ENCODE data around the gene LUZP2. TPM values are rescaled to one million over a fixed set of nuclear protein-coding genes. Genes with fewer than 3 reads are reported as not detected.

LUZP2 gene
- total RNA-seq, 1 experiment from 2014 or later, result 3.8 TPM

DNA sequence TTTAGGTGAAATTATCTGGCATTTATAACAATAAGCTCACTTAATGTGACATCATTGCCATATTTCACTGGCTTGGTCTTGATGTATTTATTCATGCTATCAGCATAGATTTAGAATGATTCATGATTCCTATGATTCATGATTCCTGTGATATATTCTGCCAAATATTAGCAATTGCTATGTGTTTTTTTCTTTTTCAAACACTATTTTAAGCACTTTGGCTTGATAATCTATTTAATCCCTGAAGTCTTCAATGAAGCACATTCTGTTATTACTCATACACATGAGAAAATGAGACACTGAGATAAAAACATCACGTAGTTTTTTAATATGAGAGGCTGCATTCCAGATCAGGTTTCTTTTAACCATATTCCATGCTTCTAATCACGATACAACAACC, 78.5 kb downstream of the LUZP2 start (continued):
- TF ChIP-seq, protein P1, sequence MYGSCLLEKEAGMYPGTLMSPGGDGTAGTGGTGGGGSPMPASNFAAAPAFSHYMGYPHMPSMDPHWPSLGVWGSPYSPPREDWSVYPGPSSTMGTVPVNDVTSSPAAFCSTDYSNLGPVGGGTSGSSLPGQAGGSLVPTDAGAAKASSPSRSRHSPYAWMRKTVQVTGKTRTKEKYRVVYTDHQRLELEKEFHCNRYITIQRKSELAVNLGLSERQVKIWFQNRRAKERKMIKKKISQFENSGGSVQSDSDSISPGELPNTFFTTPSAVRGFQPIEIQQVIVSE (CRISPR knock-in tag; IDR thresholded peaks at IDR 0.05; ENCODE audit: borderline replicate concordance), result no peak
- TF ChIP-seq OVOL2 (CRISPR knock-in tag; IDR thresholded peaks at IDR 0.05; ENCODE audit: borderline replicate concordance), result no peak

DNA sequence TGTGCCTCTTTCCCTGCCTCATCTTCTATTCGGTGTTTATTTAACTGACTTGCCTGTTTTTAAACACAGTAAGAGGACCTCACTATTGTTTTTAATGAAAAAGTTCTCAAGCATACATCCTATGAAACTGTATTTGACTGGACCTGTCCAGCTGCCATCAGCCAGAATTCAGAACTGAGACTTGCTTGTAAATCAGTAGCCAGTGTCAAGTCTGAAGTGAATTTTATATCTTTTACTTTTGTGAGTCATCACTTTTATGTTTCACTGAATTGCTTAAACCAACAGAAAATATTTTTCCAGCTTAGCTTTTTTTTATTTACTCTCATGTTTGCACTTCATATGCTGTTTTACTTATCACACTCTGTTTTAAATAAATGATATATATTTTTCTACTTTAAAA, 88.3 kb downstream of the LUZP2 start:
- CTCF ChIA-PET, result no interaction called here
- ATAC-seq (no peak), DNase-seq (ENCODE audit: low spot score) (no peak)
- no peaks in the 10 kb centered on the region for H3K27me3 Mint-ChIP-seq (ENCODE audit: low read depth)
- H3K36me3 Mint-ChIP-seq, result no peaks in the 10 kb centered on the region
- H3K27ac Mint-ChIP-seq, result no peak overlapping the region
- H3K4me3 Mint-ChIP-seq, result no peak overlapping the region
- POLR2A ChIA-PET, result no interaction called here
- H3K4me1 Mint-ChIP-seq, result no peaks in the 10 kb centered on the region
- TF ChIP-seq, protein P2, sequence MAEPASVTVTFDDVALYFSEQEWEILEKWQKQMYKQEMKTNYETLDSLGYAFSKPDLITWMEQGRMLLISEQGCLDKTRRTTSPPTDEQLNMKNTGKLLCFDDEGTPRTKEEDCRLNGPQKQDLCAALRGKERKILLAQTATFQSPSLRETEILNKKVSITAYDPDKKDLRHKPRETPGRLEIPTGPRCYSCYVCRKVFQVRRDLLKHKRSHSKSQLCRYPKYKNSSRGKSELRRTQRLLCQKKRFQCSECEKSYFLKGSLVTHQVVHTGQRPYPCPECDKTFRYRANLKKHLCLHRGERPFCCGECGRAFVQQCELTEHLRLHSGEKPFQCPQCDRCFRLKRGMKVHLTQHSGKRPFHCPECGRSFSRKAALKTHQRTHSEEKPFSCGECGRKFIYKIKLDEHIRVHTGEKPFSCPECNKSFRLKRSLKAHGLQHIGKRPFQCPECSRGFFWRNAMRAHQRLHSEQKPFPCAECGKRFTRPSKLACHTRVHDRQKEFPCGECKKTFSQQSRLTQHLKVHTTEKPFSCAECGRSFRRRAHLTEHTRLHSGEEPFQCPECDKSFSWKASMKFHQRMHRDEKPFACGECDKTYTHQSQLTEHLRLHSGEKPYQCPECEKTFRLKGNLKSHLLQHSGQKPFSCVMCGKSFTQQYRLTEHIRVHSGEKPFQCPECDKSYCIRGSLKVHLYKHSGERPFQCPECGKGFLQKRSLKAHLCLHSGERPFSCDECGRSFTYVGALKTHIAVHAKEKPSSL (CRISPR knock-in tag; conservative IDR thresholded peaks at IDR 0.05), result no peak
- TF ChIP-seq GABPB1 (CRISPR knock-in tag; IDR thresholded peaks at IDR 0.05) (no peak), OVOL2 (CRISPR knock-in tag; IDR thresholded peaks at IDR 0.05; ENCODE audit: borderline replicate concordance) (no peak), ZNF121 (CRISPR knock-in tag; IDR thresholded peaks at IDR 0.05) (no peak), SP1 (CRISPR knock-in tag; conservative IDR thresholded peaks at IDR 0.05) (no peak), IRF2 (CRISPR knock-in tag; IDR thresholded peaks at IDR 0.05; ENCODE audit: borderline replicate concordance, low read depth) (no peak), NR3C1 (CRISPR knock-in tag; conservative IDR thresholded peaks at IDR 0.05; ENCODE audit: low read depth) (no peak), TEAD1 (CRISPR knock-in tag; IDR thresholded peaks at IDR 0.05) (no peak), JUN (CRISPR knock-in tag; IDR thresholded peaks at IDR 0.05) (no peak), CREM (CRISPR knock-in tag; IDR thresholded peaks at IDR 0.05) (no peak), GTF2I (CRISPR knock-in tag; conservative IDR thresholded peaks at IDR 0.05) (no peak)
- TF ChIP-seq, protein P3, sequence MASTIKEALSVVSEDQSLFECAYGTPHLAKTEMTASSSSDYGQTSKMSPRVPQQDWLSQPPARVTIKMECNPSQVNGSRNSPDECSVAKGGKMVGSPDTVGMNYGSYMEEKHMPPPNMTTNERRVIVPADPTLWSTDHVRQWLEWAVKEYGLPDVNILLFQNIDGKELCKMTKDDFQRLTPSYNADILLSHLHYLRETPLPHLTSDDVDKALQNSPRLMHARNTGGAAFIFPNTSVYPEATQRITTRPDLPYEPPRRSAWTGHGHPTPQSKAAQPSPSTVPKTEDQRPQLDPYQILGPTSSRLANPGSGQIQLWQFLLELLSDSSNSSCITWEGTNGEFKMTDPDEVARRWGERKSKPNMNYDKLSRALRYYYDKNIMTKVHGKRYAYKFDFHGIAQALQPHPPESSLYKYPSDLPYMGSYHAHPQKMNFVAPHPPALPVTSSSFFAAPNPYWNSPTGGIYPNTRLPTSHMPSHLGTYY (CRISPR knock-in tag; IDR thresholded peaks at IDR 0.05), result no peak
- TF ChIP-seq, protein P4, sequence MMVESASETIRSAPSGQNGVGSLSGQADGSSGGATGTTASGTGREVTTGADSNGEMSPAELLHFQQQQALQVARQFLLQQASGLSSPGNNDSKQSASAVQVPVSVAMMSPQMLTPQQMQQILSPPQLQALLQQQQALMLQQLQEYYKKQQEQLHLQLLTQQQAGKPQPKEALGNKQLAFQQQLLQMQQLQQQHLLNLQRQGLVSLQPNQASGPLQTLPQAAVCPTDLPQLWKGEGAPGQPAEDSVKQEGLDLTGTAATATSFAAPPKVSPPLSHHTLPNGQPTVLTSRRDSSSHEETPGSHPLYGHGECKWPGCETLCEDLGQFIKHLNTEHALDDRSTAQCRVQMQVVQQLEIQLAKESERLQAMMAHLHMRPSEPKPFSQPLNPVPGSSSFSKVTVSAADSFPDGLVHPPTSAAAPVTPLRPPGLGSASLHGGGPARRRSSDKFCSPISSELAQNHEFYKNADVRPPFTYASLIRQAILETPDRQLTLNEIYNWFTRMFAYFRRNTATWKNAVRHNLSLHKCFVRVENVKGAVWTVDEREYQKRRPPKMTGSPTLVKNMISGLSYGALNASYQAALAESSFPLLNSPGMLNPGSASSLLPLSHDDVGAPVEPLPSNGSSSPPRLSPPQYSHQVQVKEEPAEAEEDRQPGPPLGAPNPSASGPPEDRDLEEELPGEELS (CRISPR knock-in tag; IDR thresholded peaks at IDR 0.05), result no peak
- TF ChIP-seq, protein P5, sequence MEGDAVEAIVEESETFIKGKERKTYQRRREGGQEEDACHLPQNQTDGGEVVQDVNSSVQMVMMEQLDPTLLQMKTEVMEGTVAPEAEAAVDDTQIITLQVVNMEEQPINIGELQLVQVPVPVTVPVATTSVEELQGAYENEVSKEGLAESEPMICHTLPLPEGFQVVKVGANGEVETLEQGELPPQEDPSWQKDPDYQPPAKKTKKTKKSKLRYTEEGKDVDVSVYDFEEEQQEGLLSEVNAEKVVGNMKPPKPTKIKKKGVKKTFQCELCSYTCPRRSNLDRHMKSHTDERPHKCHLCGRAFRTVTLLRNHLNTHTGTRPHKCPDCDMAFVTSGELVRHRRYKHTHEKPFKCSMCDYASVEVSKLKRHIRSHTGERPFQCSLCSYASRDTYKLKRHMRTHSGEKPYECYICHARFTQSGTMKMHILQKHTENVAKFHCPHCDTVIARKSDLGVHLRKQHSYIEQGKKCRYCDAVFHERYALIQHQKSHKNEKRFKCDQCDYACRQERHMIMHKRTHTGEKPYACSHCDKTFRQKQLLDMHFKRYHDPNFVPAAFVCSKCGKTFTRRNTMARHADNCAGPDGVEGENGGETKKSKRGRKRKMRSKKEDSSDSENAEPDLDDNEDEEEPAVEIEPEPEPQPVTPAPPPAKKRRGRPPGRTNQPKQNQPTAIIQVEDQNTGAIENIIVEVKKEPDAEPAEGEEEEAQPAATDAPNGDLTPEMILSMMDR (IDR thresholded peaks at IDR 0.05), result no peak
- TF ChIP-seq, protein P1 (CRISPR knock-in tag; IDR thresholded peaks at IDR 0.05; ENCODE audit: borderline replicate concordance), result no peak
- TF ChIP-seq, protein P6, sequence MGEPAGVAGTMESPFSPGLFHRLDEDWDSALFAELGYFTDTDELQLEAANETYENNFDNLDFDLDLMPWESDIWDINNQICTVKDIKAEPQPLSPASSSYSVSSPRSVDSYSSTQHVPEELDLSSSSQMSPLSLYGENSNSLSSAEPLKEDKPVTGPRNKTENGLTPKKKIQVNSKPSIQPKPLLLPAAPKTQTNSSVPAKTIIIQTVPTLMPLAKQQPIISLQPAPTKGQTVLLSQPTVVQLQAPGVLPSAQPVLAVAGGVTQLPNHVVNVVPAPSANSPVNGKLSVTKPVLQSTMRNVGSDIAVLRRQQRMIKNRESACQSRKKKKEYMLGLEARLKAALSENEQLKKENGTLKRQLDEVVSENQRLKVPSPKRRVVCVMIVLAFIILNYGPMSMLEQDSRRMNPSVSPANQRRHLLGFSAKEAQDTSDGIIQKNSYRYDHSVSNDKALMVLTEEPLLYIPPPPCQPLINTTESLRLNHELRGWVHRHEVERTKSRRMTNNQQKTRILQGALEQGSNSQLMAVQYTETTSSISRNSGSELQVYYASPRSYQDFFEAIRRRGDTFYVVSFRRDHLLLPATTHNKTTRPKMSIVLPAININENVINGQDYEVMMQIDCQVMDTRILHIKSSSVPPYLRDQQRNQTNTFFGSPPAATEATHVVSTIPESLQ (CRISPR knock-in tag; IDR thresholded peaks at IDR 0.05), result no peak
- TF ChIP-seq, protein P7, sequence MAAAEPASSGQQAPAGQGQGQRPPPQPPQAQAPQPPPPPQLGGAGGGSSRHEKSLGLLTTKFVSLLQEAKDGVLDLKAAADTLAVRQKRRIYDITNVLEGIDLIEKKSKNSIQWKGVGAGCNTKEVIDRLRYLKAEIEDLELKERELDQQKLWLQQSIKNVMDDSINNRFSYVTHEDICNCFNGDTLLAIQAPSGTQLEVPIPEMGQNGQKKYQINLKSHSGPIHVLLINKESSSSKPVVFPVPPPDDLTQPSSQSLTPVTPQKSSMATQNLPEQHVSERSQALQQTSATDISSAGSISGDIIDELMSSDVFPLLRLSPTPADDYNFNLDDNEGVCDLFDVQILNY (CRISPR knock-in tag; IDR thresholded peaks at IDR 0.05), result no peak
- TF ChIP-seq, protein P8, sequence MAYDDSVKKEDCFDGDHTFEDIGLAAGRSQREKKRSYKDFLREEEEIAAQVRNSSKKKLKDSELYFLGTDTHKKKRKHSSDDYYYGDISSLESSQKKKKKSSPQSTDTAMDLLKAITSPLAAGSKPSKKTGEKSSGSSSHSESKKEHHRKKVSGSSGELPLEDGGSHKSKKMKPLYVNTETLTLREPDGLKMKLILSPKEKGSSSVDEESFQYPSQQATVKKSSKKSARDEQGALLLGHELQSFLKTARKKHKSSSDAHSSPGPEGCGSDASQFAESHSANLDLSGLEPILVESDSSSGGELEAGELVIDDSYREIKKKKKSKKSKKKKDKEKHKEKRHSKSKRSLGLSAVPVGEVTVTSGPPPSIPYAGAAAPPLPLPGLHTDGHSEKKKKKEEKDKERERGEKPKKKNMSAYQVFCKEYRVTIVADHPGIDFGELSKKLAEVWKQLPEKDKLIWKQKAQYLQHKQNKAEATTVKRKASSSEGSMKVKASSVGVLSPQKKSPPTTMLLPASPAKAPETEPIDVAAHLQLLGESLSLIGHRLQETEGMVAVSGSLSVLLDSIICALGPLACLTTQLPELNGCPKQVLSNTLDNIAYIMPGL (CRISPR knock-in tag; IDR thresholded peaks at IDR 0.05), result no peak
- H3K9me3 Mint-ChIP-seq, result peaks cover 3% of the 10 kb centered on the region; the same call in 1 of the 2 replicates
